ENCODE measurements around the gene POTEB3.
"Not testable (repeated sequence)": the region's sequence is repeated elsewhere in the genome, so short reads cannot be mapped to it uniquely, and the experiment has no call there.

DNA sequence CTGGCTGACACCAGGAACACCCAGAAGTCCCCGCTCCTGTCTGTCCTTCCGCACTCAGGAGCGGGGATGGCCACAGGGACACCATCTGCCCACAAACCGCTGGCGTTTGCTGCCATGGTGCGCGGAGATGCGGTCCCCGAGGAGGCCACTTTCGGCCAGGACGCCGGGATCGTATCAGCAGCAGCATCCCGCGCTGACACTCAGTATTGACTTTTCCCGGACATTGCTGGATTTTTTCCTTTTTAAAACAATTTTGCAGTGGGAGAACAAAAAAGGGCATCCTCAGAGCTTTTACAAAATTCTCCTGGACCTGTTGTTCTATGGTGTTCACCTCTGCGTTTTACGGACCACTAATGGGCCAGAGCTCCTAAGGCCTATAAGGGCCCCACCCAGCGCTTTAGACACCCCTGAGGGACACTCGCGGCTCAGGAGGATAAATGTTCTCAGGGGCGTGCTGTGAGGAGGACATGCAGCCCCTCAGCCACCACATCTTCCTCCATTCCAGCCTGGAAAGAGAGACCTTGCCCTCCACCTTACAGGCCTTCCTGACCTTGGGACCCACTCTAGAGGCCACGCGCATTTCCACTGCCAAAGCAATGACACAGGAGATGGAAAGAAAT lies 56.3 kb downstream of the POTEB3 start:
- not testable (repeated sequence) for TF ChIP-seq MTA3 (IDR thresholded peaks at IDR 0.05; ENCODE audit: borderline replicate concordance, low read length); KDM1A (IDR thresholded peaks at IDR 0.05; ENCODE audit: borderline replicate concordance); TAF1 (IDR thresholded peaks at IDR 0.05; ENCODE audit: borderline replicate concordance, low read depth, low read length); SIN3A (IDR thresholded peaks at IDR 0.05; ENCODE audit: low read depth, low read length); NRF1 (conservative IDR thresholded peaks at IDR 0.05; ENCODE audit: low read depth, low read length); HDGF (IDR thresholded peaks at IDR 0.05); USF2 (IDR thresholded peaks at IDR 0.05; ENCODE audit: borderline replicate concordance, low read depth, low read length); HDAC2 (IDR thresholded peaks at IDR 0.05); RELA (IDR thresholded peaks at IDR 0.05; ENCODE audit: borderline replicate concordance, partially characterized antibody); ATF3 (IDR thresholded peaks at IDR 0.05; ENCODE audit: borderline replicate concordance, extremely low read depth, low read depth, low read length); EZH2 (IDR thresholded peaks at IDR 0.05; ENCODE audit: borderline replicate concordance, control insufficient read depth, low read depth, low read length)
- TF ChIP-seq, protein P1, sequence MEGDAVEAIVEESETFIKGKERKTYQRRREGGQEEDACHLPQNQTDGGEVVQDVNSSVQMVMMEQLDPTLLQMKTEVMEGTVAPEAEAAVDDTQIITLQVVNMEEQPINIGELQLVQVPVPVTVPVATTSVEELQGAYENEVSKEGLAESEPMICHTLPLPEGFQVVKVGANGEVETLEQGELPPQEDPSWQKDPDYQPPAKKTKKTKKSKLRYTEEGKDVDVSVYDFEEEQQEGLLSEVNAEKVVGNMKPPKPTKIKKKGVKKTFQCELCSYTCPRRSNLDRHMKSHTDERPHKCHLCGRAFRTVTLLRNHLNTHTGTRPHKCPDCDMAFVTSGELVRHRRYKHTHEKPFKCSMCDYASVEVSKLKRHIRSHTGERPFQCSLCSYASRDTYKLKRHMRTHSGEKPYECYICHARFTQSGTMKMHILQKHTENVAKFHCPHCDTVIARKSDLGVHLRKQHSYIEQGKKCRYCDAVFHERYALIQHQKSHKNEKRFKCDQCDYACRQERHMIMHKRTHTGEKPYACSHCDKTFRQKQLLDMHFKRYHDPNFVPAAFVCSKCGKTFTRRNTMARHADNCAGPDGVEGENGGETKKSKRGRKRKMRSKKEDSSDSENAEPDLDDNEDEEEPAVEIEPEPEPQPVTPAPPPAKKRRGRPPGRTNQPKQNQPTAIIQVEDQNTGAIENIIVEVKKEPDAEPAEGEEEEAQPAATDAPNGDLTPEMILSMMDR (IDR thresholded peaks at IDR 0.05 in 2 of 3, conservative IDR thresholded peaks at IDR 0.05 in 1 of 3; ENCODE audit: control insufficient read depth in 2 of 3, extremely low read depth in 1 of 3, insufficient read depth in 1 of 3, low read depth in 3 of 3, low read length in 3 of 3): not testable (repeated sequence)
- TF ChIP-seq, protein P2, sequence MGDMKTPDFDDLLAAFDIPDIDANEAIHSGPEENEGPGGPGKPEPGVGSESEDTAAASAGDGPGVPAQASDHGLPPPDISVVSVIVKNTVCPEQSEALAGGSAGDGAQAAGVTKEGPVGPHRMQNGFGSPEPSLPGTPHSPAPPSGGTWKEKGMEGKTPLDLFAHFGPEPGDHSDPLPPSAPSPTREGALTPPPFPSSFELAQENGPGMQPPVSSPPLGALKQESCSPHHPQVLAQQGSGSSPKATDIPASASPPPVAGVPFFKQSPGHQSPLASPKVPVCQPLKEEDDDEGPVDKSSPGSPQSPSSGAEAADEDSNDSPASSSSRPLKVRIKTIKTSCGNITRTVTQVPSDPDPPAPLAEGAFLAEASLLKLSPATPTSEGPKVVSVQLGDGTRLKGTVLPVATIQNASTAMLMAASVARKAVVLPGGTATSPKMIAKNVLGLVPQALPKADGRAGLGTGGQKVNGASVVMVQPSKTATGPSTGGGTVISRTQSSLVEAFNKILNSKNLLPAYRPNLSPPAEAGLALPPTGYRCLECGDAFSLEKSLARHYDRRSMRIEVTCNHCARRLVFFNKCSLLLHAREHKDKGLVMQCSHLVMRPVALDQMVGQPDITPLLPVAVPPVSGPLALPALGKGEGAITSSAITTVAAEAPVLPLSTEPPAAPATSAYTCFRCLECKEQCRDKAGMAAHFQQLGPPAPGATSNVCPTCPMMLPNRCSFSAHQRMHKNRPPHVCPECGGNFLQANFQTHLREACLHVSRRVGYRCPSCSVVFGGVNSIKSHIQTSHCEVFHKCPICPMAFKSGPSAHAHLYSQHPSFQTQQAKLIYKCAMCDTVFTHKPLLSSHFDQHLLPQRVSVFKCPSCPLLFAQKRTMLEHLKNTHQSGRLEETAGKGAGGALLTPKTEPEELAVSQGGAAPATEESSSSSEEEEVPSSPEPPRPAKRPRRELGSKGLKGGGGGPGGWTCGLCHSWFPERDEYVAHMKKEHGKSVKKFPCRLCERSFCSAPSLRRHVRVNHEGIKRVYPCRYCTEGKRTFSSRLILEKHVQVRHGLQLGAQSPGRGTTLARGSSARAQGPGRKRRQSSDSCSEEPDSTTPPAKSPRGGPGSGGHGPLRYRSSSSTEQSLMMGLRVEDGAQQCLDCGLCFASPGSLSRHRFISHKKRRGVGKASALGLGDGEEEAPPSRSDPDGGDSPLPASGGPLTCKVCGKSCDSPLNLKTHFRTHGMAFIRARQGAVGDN (IDR thresholded peaks at IDR 0.05): not testable (repeated sequence)
